ENCODE measurements around the gene GCH1.

- TF ChIP-seq CTCF (IDR thresholded peaks at IDR 0.05) (no peak), E2F1 (CRISPR knock-in tag; IDR thresholded peaks at IDR 0.05) (no peak), E2F4 (CRISPR knock-in tag; IDR thresholded peaks at IDR 0.05; ENCODE audit: borderline replicate concordance, low read depth) (no peak), MAX (CRISPR knock-in tag; IDR thresholded peaks at IDR 0.05) (no peak), PRDM15 (CRISPR knock-in tag; IDR thresholded peaks at IDR 0.05) (no peak), TP53 (CRISPR knock-in tag; IDR thresholded peaks at IDR 0.05) (no peak), CREB1 (CRISPR knock-in tag; IDR thresholded peaks at IDR 0.05) (no peak)
These were observed 5.6 kb upstream of the GCH1 start for GRCh38 chr14:54908190-54908589.
